ENCODE data around the gene FAAP100.

FAAP100 gene

GRCh38 chr17:81541123-81541522 is 11.0 kb downstream of the FAAP100 start:
- ChIA-PET CTCF (interaction anchor here (1.2 kb wide), 1 partner anchor 60 kb away, joined by 4 read pairs; no protein-coding TSS in a partner anchor), POLR2A (no interaction called here)
- no peak for TF ChIP-seq CTCF (IDR thresholded peaks at IDR 0.05; ENCODE audit: control extremely low read depth, extremely low read depth, low read depth, missing control alignments)
- DNase-seq (ENCODE audit: extremely low spot score) = no peak

DNA sequence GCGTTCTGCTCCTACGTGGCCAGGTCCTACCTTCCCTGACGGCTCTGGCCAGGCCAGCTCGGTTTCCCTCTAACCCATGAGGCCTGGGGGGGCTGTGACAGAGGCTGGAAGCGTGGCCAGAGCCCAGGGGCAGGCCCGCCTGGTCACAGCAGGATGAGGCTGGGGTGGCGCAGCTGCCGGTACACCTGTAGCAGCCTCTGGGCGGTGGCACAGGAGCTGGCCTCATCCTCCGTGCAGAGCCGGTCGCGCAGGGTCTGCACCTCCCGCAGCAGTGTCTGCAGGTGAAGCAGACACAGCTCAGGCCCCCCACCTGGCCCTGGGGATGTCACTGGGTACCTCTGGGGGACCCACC is 11.5 kb downstream of the FAAP100 start:
- no peak for DNase-seq (ENCODE audit: extremely low spot score)
- ChIA-PET CTCF (no interaction called here), POLR2A (no interaction called here)
- TF ChIP-seq CTCF (IDR thresholded peaks at IDR 0.05; ENCODE audit: control extremely low read depth, extremely low read depth, low read depth, missing control alignments) = no peak

- no peak for DNase-seq (ENCODE audit: extremely low spot score)
- CTCF ChIA-PET = no interaction called here
- POLR2A ChIA-PET = no interaction called here
- no peak for TF ChIP-seq CTCF (IDR thresholded peaks at IDR 0.05; ENCODE audit: control extremely low read depth, extremely low read depth, low read depth, missing control alignments)
Observed at GRCh38 chr17:81539961-81540675, 12.0 kb downstream of the FAAP100 start.

DNA sequence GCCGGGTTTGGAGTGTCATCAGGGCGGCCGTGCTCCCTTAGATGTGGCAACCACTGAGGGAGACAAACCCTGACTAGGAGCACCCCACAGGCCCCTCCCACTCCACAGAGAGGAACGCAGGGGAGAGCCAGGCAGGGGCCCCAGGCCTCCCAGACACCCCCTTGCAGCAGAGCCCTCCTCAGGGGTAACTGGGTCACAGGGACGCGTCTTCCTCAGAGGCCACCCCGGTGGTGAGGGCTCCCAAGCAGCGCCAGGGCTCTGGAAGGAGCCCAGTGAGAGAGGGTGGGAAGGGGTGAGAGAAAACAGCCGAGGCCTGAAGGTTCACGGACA is 12.6 kb downstream of the FAAP100 start:
- TF ChIP-seq CTCF (IDR thresholded peaks at IDR 0.05; ENCODE audit: control extremely low read depth, extremely low read depth, low read depth, missing control alignments) = no peak
- DNase-seq (ENCODE audit: extremely low spot score) = no peak
- POLR2A ChIA-PET = no interaction called here
- CTCF ChIA-PET = interaction anchor here (0.8 to 3.7 kb wide), 2 partner anchors 20 to 55 kb away, joined by 3 to 15 read pairs; no protein-coding TSS in a partner anchor

DNA sequence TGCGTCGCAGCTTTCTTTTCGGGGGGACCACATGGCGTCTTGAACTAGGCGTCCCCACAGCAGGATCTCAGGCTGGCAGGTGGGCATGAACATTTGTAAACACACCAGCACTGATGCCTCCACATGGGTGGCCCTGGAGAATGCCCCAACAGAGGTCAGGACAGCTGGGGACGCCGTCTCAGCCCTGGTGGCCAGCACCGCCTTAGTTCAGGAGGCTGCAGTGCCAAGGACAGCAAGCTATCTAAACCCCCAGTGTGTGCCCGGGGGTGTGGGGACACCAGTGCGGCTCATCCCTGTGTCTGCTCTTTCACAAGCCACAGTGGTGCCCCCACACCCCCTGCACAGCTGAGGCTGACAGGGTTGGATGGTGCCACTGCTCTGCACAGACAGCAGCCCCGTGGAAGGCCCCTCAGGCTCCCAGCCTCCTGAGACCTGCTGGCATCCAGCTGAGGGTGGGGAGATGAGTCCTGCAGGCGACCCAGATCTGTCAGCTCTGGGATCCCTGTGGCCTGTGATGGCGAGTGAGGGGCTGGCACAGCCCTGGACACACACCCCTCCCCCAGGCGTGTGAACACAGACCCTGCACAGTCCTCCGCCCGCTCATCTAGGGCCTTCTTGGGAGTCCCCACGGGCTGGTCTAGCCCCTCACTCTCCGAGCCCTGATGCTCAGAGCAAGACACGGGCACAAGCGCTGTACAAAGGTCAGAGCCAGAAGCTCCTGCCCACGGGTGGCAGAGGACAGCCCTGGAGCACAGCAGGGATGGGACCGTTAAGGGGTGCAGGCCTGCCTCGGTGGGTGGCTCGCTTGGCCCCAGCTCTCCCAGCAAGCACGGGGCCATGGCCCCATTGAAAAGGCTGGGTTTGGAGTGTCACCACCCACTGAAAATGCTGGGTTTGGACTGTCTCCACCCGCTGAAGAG is 13.2 kb downstream of the FAAP100 start:
- DNase-seq (ENCODE audit: extremely low spot score) = no peak
- ChIA-PET CTCF (interaction anchor here (0.7 to 3.7 kb wide), 9 partner anchors 13 to 288 kb away, joined by 3 to 15 read pairs (median 3); no protein-coding TSS in a partner anchor), POLR2A (interaction anchor here (0.8 kb wide), 1 partner anchor 27 kb away, joined by 3 read pairs; the partner anchor contains the start of gene ACTG1)
- TF ChIP-seq CTCF (IDR thresholded peaks at IDR 0.05; ENCODE audit: control extremely low read depth, extremely low read depth, low read depth, missing control alignments) = no peak

DNA sequence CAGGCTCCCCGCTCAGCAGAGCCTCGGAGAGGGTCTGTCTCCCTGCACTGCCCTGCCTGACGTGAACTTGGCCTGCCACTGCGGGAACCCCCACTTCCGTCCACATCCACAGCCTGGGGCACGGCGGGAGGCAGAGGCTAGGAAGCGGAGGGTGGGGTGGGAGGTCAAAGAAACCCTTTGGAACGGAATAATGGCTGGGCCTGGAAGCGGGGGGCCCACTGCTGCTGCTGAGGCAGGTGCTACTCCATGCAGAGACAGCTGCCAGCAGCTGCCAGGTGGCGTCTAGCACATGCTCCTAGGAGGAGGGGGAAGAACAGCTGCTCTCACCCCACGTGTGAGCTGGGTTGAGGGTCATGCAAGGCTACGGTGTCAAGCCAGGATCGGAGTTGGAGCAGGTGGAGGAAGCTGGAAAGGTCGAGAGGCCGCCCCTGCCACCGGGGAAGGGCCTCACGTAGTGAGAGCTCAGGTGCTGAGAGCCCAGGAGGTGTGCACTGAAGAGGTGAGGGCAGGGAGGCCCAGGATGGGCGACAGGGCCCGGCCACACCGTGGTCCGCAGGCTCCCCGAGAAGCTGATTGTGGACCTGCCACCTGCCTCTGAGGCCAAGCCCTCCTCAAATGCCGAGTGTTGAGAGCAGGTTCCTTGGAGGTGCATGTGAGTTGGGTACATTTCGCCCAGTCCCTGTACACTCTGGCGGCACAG is 14.1 kb downstream of the FAAP100 start:
- ChIA-PET POLR2A (interaction anchor here (0.8 kb wide), 1 partner anchor 26 kb away, joined by 3 read pairs; the partner anchor contains the start of gene ACTG1), CTCF (interaction anchor here (0.7 to 3.7 kb wide), 9 partner anchors 9 to 287 kb away, joined by 3 to 15 read pairs (median 3); no protein-coding TSS in a partner anchor)
- DNase-seq (ENCODE audit: extremely low spot score) = no peak
- TF ChIP-seq CTCF (IDR thresholded peaks at IDR 0.05; ENCODE audit: control extremely low read depth, extremely low read depth, low read depth, missing control alignments) = no peak

All from GM10248 (cell line).